Left lobe of liver (tissue), 2 donors: Measurements from ENCODE around the gene SOWAHD. TPM values are rescaled to one million over a fixed set of nuclear protein-coding genes. Genes with fewer than 3 reads are reported as not detected.
"Not testable (repeated sequence)": the region's sequence is repeated elsewhere in the genome, so short reads cannot be mapped to it uniquely, and the experiment has no call there.

Experiments
- ATAC-seq: fragments of 200-7000 bp; cut with Tn5 transposase; one replicate; pipeline ENCODE4 v1.9.1; 2020; ENCODE audit warnings: mild to moderate bottlenecking, moderate library complexity
- DNase-seq: peaks from one replicate; pipeline ENCODE4 v3.0.0-alpha.2; 2020; ENCODE audit warnings: low spot score
- total RNA-seq: library from RNA; stranded (reverse); gene quantifications from one replicate; pipeline ENCODE4 v1.2.1, GENCODE V29; 2021
- donor health status: DM: no; HTN: no; CAD: no; lungs with moderate emphysema.
- donor health status: DM: no; HTN: yes; CAD: no.

SOWAHD gene
- 0.45 TPM for total RNA-seq

GRCh38 chrX:119757979-119758730 is at the start of gene SOWAHD:
SOWAHD (plus strand) TSS chrX:119758588; CDS start chrX:119758668, 80 bp downstream.
- peak; percentile 63 for ATAC-seq
- peak; percentile 46 for DNase-seq

GRCh38 chrX:119708936-119709335 is 49.5 kb upstream of the SOWAHD start:
- no peak for ATAC-seq
- no peak for DNase-seq

GRCh38 chrX:119709630-119710029 is 48.8 kb upstream of the SOWAHD start:
- DNase-seq (no peak), ATAC-seq (no peak)

GRCh38 chrX:119721487-119721886 is 36.9 kb upstream of the SOWAHD start:
- DNase-seq: no peak
- ATAC-seq: no peak

- DNase-seq (no peak), ATAC-seq (no peak)
These were observed 36.5 kb upstream of the SOWAHD start for GRCh38 chrX:119721926-119722325.

DNA sequence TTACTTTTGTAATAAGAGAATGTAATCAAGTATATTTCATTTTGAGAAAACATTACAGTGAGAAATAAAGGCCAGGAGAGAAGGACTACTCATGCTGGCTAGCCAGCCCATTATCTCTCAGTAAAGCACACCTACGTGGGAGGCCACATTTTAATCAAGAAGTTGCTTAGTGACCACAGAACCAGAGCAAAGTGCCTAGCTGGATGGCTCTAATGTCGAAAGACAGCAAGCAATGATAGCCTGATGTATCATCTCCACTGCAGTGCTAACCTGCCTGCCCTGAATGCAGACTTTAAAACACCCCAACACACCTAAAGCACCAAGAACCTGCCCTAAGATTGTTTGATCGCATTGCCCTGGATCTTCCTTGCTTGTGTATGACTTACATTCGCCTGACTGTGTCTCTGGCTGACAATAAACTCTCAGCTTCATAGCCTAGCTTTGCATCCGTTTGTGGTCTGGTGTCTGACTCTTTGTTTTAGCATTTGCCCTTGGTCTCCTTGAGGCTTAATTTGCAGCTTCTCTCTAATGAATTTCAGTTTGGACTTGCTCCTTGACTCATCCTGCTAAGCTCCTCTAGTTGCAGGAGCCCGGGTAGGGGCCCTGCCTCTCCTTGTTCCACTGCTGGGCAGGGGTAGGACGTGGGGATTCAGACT is 31.4 kb upstream of the SOWAHD start:
- ATAC-seq: no peak
- DNase-seq: no peak

DNA sequence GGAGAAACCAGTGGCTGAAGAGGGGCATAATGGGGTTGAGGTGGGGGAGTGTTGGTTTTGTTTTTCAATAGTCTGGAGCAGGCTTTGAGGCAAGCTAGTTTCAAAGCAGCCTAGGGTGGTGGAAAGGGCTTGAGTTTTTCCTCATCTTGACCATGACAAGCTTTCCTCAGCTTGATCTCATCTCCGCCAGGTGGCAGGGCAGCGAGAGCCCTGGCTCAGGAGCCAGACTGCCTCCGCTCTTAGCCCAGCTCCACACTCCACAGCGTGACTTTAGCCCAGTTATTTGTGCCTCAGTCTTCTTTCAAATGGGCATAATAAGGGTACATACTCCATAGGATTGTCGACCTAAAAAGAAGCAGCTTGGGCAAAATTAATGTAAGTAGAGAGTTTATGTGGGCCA is 29.9 kb upstream of the SOWAHD start:
- DNase-seq: no peak
- ATAC-seq: no peak

GRCh38 chrX:119729408-119730201 is 28.8 kb upstream of the SOWAHD start:
- peak; percentile 91 for ATAC-seq

DNA sequence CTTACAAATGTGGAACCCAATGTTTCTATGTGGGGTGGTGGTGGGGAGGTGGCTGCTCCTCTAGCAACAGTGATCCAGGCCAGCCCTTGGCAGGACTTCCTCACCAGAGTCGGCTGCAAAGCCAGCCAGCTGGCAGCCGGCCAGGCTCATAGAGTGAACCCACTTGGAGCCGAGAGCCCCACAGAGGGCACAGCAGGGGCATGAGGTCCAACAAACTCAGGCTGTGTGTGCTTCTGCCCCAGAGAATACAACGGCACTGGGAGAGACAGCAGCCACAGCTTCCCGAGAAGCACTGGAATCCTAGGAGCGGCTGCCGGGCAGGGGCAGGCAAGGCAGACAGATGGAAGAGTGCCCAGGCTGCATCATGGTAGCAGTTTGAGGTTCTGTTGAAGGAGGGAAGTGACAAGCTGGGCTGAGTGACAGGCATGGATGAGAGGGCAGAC is 23.5 kb upstream of the SOWAHD start:
- peak; percentile 89 for ATAC-seq
- peak; percentile 76 for DNase-seq

More at GRCh38 chrX:119729408-119730201, 28.8 kb upstream of the SOWAHD start:
- DNase-seq: peak; percentile 52

- DNase-seq (no peak), ATAC-seq (peak; percentile 29)
These were observed 22.9 kb upstream of the SOWAHD start for GRCh38 chrX:119735467-119735866.

DNA sequence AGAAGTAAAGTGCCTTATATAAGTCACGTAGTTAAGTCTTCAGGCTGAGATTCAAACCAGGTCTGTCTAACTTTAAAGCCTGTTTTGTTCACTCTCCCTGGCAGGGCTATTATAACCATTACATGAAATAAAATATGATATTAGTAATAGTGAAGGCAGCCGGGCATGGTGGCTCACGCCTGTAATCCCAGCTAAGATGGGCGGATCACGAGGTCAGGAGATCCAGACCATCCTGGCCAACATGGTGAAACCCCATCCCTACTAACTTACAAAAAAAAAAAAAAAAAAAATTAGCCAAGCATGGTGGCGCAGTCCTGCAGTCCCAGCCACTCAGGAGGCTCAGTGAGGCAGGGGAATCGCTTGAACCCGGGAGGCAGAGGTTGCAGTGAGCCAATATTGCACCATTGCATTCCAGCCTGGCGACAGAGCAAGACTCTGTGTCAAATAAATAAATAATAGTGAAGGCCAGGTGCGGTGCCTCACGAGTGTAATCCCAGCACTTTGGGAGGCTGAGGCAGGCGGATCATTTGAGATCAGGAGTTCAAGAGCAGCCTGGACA is 22.1 kb upstream of the SOWAHD start:
- DNase-seq: no peak
- no peak for ATAC-seq

DNA sequence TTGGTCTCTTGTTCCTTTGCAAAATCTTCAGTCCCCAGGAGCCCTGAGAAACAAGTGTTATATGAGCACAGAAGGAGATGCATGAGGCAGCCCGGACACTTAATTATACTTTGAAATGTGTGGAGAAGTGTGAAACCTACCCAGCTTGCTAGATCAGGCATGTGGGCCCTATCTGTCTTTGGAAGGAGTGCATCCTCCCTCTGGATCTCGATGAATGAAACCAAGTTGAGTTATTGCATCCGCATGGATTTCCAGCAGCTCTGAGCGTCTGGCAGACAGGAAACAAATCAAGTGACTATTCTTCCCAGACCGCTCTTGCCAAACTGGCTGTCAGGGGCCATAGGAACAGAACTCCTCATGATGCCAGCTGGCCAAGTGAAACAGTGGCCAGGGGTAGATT is 19.6 kb upstream of the SOWAHD start:
- ATAC-seq (no peak), DNase-seq (no peak)

- ATAC-seq: no peak
- no peak for DNase-seq
These were observed 13.0 kb upstream of the SOWAHD start for GRCh38 chrX:119745283-119745848.

- not testable (repeated sequence) for ATAC-seq, DNase-seq
These were observed 8.3 kb upstream of the SOWAHD start for GRCh38 chrX:119750131-119750530.

DNA sequence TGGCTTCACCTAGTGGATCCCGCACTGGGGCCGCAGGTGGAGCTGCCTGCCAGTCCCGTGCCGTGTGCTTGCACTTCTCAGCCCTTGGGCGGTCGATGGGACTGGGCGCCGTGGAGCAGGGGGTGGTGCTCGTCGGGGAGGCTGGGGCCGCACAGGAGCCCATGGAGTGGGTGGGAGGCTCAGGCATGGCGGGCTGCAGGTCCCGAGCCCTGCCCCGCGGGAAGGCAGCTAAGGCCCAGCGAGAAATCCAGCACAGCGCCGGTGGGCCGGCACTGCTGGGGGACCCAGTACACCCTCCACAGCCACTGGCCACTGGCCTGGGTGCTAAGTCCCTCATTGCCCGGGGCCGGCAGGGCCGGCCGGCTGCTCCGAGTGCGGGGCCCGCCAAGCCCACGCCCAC is 7.6 kb upstream of the SOWAHD start:
- ATAC-seq, DNase-seq: not testable (repeated sequence)

- DNase-seq (no peak), ATAC-seq (no peak)
These were observed 5.4 kb upstream of the SOWAHD start for GRCh38 chrX:119753001-119753400.

DNA sequence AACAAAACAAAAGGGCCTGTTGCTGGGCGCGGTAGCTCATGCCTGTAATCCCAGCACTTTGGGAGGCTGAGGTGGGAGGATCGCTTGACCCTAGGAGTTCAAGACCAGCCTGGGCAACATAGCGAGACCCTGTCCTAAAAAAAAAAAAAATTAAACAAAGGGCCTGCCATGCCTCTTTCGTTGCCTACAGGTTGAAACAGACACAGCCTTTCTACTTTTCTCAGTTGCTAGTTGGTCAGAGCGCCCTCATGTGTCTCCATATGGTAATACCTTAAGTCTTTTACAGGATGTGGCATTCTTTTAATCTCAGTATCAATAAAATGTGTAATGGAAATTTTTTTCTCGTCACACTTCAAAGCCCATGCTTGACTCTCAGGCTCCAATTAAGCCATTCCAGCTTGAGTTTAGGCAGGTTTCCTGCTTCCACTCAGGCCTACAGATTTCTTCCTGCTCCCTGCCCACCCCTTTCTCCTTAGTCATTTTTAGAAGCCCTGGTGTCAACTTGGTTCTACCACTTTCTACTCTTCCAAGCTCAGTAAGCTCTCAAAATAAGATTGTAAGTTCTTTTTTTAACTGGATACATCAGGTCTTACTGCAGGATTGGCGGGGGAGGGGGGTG is 4.6 kb upstream of the SOWAHD start:
- ATAC-seq (peak; percentile 56), DNase-seq (no peak)

DNA sequence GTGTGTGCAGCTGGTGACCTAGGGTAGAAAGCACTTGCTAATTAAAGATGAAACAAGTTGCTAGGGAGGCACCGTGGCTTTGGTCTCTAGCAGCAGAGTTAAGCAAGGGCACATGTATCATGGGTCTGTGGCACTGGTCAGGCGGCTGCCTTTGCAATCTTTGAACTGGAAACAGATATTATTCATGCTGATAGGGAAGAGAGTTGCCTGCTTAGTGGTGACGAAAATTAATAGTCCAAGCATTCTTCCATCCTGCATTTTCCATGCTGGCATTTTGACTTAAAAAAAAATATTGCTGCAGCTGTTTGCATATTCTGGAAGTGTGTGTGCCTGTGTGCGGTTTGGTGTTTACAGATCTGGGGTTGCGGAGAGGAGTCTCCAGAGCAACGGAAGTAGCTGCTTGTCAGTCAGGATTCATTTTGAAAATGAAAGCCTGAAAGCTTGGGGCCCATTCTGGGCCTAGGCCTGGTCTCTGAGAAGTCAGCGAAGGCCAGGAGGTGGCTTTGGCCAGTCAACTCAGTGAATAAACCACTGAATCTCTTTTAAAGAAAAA is 2.3 kb upstream of the SOWAHD start:
- no peak for ATAC-seq
- DNase-seq: no peak

GRCh38 chrX:119756926-119757635 is 1.3 kb upstream of the SOWAHD start:
- DNase-seq (no peak), ATAC-seq (no peak)

- DNase-seq (no peak), ATAC-seq (no peak)
These were observed 776 bp upstream of the SOWAHD start for GRCh38 chrX:119757646-119757978.
